Renal pelvis (tissue), 4 donors: Measurements from ENCODE around the gene C7orf57. TPM values are rescaled to one million over a fixed set of nuclear protein-coding genes. Genes with fewer than 3 reads are reported as not detected.

Experiments
- DNase-seq: peaks from one replicate; pipeline ENCODE4 v3.0.0-alpha.2; 2013
- polyA plus RNA-seq, 3 donors: library from polyadenylated mRNA; unstranded; fragments of 120-200 nt; gene quantifications; one replicate each; pipeline ENCODE4 v1.2.1, GENCODE V29; 2013; ENCODE audit not compliant: insufficient read length in 3 of 3

C7orf57 gene
- polyA plus RNA-seq, 3 donors = 0.43 to 1.1 (median 0.64) TPM

- DNase-seq = no peak
Observed at GRCh38 chr7:48084727-48085432, 49.5 kb downstream of the C7orf57 start.

- no peak for DNase-seq
Observed at GRCh38 chr7:48085433-48085791, 50.1 kb downstream of the C7orf57 start.

GRCh38 chr7:48085942-48086341 lies 50.6 kb downstream of the C7orf57 start:
- DNase-seq = no peak

GRCh38 chr7:48087349-48087748 lies 52.0 kb downstream of the C7orf57 start:
- DNase-seq = no peak

GRCh38 chr7:48088559-48089045 lies 53.3 kb downstream of the C7orf57 start:
- peak; percentile 84 for DNase-seq

- peak; percentile 63 for DNase-seq
Observed at GRCh38 chr7:48089046-48090003, 54.0 kb downstream of the C7orf57 start, which contains the start of gene UPP1. UPP1 (plus strand) TSS chr7:48089265; CDS start chr7:48094784, 5,519 bp downstream.

- DNase-seq = no peak
Observed at GRCh38 chr7:48090095-48090805, 54.9 kb downstream of the C7orf57 start.

- no peak for DNase-seq
Observed at GRCh38 chr7:48091506-48092433, 56.4 kb downstream of the C7orf57 start.

- DNase-seq = no peak
Observed at GRCh38 chr7:48094861-48095293, 59.5 kb downstream of the C7orf57 start.

- DNase-seq = no peak
Observed at GRCh38 chr7:48096273-48096672, 60.9 kb downstream of the C7orf57 start.

- DNase-seq = no peak
Observed at GRCh38 chr7:48097521-48098231, 62.3 kb downstream of the C7orf57 start.

- no peak for DNase-seq
Observed at GRCh38 chr7:48098846-48099245, 63.5 kb downstream of the C7orf57 start.

- no peak for DNase-seq
Observed at GRCh38 chr7:48099781-48100180, 64.4 kb downstream of the C7orf57 start.

GRCh38 chr7:48101352-48101751 lies 66.0 kb downstream of the C7orf57 start:
- no peak for DNase-seq

GRCh38 chr7:48101968-48102367 lies 66.6 kb downstream of the C7orf57 start:
- no peak for DNase-seq

GRCh38 chr7:48102530-48102929 lies 67.2 kb downstream of the C7orf57 start:
- DNase-seq = no peak

GRCh38 chr7:48105045-48105444 lies 69.7 kb downstream of the C7orf57 start:
- DNase-seq = no peak

GRCh38 chr7:48106906-48107659 lies 71.7 kb downstream of the C7orf57 start:
- no peak for DNase-seq

- DNase-seq = no peak
Observed at GRCh38 chr7:48107926-48108472, 72.7 kb downstream of the C7orf57 start.
